ENCODE results near the gene CENPU.

- TF ChIP-seq, protein P1, sequence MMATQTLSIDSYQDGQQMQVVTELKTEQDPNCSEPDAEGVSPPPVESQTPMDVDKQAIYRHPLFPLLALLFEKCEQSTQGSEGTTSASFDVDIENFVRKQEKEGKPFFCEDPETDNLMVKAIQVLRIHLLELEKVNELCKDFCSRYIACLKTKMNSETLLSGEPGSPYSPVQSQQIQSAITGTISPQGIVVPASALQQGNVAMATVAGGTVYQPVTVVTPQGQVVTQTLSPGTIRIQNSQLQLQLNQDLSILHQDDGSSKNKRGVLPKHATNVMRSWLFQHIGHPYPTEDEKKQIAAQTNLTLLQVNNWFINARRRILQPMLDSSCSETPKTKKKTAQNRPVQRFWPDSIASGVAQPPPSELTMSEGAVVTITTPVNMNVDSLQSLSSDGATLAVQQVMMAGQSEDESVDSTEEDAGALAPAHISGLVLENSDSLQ (IDR thresholded peaks at IDR 0.05) = no peak
- no peak for TF ChIP-seq FOXK2 (IDR thresholded peaks at IDR 0.05)
- TF ChIP-seq ELF4 (IDR thresholded peaks at IDR 0.05) = no peak
- no peak for TF ChIP-seq CTBP1 (IDR thresholded peaks at IDR 0.05; ENCODE audit: borderline replicate concordance)
- TF ChIP-seq SUZ12 (IDR thresholded peaks at IDR 0.05) = no peak
- TF ChIP-seq SP1 (IDR thresholded peaks at IDR 0.05) = no peak
- no peak for TF ChIP-seq FOXM1 (IDR thresholded peaks at IDR 0.05; ENCODE audit: borderline replicate concordance)
- TF ChIP-seq LEF1 (IDR thresholded peaks at IDR 0.05; ENCODE audit: borderline replicate concordance) = no peak
These were observed 37.5 kb upstream of the CENPU start for GRCh38 chr4:184771416-184771815.
